GM20431 (cell line): ENCODE measurements around the gene ZDHHC16.

Experiments used
- in situ Hi-C: fragments of 300-500 bp; cut with MseI, MboI; formaldehyde crosslinking; loops from one replicate; pipeline ENCODE4 v1.15.0; 2020; ENCODE audit warnings: low sequenced_read_pairs; ENCODE audit not compliant: unreplicated experiment

ZDHHC16 gene

DNA sequence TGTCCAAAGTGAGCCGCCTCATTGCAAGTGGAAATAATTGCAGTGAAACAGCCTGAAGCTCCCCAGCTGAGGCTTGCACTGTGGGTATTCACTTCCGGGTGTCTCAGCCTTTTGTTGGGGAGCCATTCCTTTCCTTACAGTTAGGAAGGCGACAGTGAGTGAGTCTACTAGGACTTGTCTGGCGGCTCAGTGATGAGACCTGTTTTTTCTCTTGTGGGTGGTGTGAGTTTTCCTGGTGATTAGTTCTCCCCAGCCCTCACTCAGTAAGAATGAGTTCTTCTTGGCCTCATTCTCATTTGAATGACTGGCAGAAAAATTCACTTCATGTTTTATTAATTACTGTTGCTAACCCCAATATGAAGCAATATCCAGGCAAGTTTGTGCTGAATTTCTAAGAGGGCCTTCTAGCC lies 17.4 kb upstream of the ZDHHC16 start:
- in situ Hi-C loops, result no loop called here

DNA sequence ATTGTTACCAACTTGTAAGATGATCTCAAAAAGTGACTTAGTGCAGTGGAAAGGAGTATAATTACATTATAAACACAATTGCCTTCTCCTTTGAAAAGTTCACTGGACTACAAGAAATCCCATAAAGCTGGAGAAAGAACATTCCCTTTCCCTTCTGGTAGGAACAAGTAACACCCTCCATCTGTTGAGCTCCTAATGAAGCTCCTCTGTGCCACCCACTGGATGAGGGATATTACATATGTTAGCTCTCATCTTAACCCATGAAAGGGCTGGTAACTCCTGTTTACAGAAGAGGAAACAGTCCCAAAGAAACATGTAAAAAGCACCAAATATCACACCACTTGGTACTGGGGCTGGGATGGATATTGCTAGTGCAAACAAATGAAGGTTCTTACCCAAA lies 11.9 kb upstream of the ZDHHC16 start:
- in situ Hi-C loops, result no loop called here

DNA sequence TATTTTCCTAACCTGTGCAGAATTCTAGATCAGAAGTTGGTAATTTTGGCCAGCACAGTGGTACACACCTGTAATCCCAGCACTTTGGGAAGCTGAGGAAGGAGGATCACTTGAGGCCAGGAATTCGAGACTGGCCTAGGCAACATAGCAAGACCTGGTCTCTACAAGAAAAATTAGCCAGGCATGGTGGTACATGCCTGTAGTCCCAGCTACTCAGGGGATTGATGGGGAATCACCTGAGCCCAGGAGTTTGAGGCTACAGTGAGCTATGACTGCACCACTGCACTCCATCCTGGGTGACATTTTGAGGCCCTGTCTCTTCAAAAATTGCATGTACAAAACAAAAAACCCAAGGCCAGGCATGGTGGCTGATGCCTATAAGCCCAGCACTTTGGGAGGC lies 11.4 kb upstream of the ZDHHC16 start:
- in situ Hi-C loops, result no loop called here

GRCh38 chr10:97435211-97435610 lies 10.8 kb upstream of the ZDHHC16 start:
- in situ Hi-C loops, result no loop called here

DNA sequence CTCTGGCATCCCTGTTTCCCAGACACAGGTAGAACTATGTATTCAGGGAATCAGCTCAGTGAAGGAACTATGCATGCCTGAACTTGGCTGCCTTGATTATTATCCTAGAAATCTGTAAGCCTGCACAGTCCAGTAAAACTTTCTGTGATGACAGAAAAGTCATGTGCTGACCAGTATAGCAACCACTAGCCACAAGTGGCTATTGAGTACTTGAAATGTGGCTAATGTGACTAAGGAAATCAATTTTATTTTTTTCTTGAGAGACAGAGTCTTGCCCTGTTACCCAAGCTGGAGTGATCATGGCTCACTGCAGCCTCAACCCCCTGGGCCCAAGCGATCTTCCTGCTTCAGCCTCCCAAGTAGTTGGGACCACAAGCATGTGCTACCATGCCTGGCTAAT lies 3.7 kb upstream of the ZDHHC16 start:
- in situ Hi-C loops, result no loop called here

GRCh38 chr10:97444212-97444611 lies 1.8 kb upstream of the ZDHHC16 start:
- in situ Hi-C loops, result no loop called here

DNA sequence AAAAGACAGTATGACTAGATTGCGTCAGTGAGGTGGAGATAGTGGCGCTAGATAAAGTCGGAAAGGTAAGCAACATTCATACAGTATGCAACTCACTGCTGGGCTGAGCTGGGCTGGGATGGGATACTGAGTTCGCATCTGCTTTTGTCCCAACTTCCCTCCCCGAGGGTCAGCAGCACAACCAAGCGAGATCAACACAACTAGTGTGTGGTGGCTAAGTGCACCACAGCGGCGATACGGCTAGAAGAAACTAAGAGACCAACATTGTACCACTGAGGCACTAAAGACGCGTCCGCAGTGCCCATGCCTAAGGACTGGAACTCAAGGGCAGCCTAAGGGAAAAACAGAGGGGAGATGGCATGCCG lies 636 bp upstream of the ZDHHC16 start:
- in situ Hi-C loops, result no loop called here

GRCh38 chr10:97450828-97451227 lies 4.9 kb downstream of the ZDHHC16 start:
- in situ Hi-C loops, result no loop called here

DNA sequence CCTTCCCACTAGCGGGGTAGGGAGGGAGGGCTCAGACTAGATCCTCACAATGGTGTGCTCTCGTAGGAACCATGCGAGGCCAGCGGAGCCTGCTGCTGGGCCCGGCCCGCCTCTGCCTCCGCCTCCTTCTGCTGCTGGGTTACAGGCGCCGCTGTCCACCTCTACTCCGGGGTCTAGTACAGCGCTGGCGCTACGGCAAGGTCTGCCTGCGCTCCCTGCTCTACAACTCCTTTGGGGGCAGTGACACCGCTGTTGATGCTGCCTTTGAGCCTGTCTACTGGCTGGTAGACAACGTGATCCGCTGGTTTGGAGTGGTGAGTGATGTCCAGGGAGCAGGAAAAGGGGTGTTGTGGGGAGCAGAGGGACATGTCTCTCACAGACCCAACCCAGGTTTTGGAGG lies 5.6 kb downstream of the ZDHHC16 start:
- in situ Hi-C loops, result no loop called here

- in situ Hi-C loops, result no loop called here
Measured at GRCh38 chr10:97452352-97452751, 6.4 kb downstream of the ZDHHC16 start.

DNA sequence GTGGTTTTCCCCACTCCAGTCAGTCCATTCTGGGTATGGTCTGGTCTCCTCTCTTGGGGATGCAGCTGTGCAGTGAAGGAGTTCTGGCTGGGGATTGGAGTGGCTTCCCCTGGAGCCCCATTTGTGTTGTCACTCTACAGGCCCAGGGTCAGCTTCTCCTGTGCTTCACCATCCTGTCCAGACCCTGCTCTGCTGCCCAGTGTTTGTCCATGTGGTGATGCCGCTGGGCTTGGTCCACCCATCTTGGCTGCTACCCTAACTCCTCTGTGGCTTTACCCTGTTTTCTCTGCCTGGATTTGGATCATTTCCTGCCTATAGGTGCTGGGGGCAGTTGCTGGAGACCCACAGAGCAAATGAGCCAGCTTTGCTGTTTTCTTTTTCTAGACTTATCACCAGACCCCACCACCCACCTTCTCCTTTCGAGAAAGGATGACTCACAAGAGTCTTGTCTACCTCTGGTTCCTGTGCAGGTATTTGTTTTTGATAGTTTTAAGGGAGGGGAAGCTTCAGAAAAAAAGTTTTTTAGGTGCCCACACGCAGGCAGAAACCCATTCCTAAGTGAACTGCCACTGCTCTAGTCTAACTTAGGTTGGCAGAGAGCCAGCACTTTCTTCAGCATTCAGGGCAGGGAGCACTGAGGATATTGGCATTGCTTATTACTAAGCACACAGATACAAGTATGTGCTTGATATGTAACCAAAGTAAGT lies 8.5 kb downstream of the ZDHHC16 start:
- in situ Hi-C loops, result no loop called here

GRCh38 chr10:97456034-97456685 lies 10.2 kb downstream of the ZDHHC16 start:
- in situ Hi-C loops, result no loop called here

DNA sequence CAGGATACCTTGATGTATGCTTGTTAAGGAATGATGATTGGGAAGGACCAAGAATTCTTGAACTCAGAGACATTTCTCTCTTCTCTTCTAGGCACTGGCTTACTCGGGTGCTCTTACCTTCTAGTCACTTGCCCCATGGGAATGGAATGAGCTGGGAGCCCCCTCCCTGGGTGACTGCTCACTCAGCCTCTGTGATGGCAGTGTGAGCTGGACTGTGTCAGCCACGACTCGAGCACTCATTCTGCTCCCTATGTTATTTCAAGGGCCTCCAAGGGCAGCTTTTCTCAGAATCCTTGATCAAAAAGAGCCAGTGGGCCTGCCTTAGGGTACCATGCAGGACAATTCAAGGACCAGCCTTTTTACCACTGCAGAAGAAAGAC lies 10.7 kb downstream of the ZDHHC16 start:
- in situ Hi-C loops, result no loop called here

GRCh38 chr10:97459111-97459510 lies 13.1 kb downstream of the ZDHHC16 start:
- in situ Hi-C loops, result no loop called here

DNA sequence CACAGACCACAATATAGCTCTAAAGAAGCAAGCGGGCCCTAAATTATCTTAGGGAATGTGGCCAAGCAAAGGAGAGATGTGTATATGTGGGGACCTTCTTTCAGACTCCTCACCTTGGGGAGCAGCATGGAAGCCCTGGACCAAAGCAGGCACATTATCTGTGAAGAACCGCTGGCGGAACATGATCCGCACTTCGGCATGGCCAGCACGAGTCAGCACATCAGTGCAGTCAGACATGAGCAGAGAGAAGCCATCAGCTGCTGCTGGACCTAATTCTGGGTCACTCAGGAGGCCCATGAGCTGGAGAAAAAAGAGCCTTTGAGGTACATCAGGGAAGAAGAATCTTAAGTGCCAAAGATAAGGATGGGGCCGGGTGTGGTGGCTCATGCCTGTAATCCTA lies 14.0 kb downstream of the ZDHHC16 start:
- in situ Hi-C loops, result no loop called here

DNA sequence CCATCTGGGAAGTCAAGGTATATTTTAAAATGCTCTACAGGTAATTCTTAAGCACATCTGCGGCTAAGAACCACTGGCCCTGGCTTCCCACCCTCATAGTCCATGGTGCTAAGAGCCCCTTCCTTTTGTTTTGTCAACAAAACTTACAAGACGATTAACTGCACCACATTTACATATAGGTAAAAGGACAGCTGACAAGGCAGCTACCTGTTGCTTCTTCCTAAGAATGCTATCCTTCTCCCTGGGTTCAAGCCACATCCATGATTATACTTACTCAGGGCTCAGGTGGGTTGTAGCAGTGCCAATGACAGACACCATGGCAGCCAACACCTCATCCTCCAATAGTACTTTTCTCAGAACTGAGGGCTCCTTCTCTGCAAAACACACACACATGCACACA lies 16.3 kb downstream of the ZDHHC16 start:
- in situ Hi-C loops, result no loop called here

- in situ Hi-C loops, result no loop called here
Measured at GRCh38 chr10:97463363-97464132, 17.6 kb downstream of the ZDHHC16 start.

DNA sequence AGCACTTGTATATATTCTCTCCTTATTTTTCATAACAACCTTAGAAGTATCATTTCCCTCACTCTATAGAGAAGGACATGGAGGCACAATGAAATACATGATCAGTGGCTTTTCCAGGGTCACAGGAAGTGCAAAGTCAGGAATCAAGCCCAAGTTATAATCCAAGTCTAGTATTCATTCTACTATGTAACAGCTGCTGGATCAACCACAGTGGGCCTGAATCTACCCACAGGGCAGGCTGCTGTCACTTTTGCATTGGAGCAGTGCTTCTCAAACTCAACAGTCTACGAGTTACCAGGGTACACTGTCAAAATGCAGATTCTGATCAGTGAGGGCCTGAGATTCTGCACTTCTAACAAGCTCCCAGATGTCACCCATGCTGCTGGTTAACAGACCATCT lies 18.3 kb downstream of the ZDHHC16 start:
- in situ Hi-C loops, result no loop called here

GRCh38 chr10:97465982-97466381 lies 20.0 kb downstream of the ZDHHC16 start:
- in situ Hi-C loops, result no loop called here

- in situ Hi-C loops, result no loop called here
Measured at GRCh38 chr10:97466755-97467154, 20.8 kb downstream of the ZDHHC16 start.

DNA sequence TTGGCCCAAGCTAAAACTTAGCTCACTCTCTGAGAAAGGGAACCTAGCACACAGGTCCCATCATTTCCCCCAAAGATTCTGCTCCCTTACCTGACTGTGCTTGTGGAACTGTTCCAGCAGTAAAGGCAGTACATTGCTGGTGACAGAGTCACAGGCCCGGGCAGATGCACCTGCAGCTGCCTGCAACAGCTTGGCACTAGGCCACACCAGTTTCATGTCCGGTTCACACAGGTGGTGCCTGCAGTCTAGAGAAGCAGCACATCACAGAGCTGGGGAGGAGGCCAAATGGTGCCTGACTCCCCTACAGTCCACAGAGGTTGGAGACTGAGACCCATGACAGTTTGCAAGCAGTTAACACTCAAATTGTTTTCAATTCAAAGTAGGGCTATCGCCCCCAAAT lies 22.2 kb downstream of the ZDHHC16 start:
- in situ Hi-C loops, result no loop called here
